Liver (tissue), 9 donors: ENCODE results near the gene ADAMTS2. TPM values are rescaled to one million over a fixed set of nuclear protein-coding genes. Genes with fewer than 3 reads are reported as not detected.

Experiments
- DNase-seq: peaks from one replicate; pipeline ENCODE4 v3.0.0-alpha.2; 2017; ENCODE audit warnings: low spot score
- H3K27ac ChIP-seq, 2 donors: one replicate each; pipeline ENCODE4 v1.7.0; 2013; ENCODE audit warnings: inconsistent platforms in 2 of 2, low read length in 2 of 2, control low read depth in 1 of 2, low read depth in 1 of 2, mild to moderate bottlenecking in 1 of 2
- H3K27me3 ChIP-seq, 4 donors: one replicate each; pipeline versions ENCODE4 v1.6.1 to v1.7.0; 2013; ENCODE audit warnings: low read length in 3 of 4, inconsistent platforms in 1 of 4, mild to moderate bottlenecking in 1 of 4, moderate library complexity in 1 of 4; ENCODE audit not compliant: control insufficient read depth in 4 of 4, insufficient read depth in 4 of 4
- H3K36me3 ChIP-seq, 4 donors: one replicate each; pipeline versions ENCODE4 v1.6.1 to v1.7.0; 2013; ENCODE audit warnings: low read length in 3 of 4, mild to moderate bottlenecking in 3 of 4, low read depth in 1 of 4, moderate library complexity in 1 of 4; ENCODE audit not compliant: control insufficient read depth in 4 of 4, insufficient read depth in 3 of 4
- H3K4me1 ChIP-seq, 4 donors: one replicate each; pipeline versions ENCODE4 v1.6.1 to v1.7.0; 2013; ENCODE audit warnings: low read length in 3 of 4, mild to moderate bottlenecking in 3 of 4, moderate library complexity in 1 of 4; ENCODE audit not compliant: control insufficient read depth in 4 of 4, insufficient read depth in 4 of 4
- H3K4me3 ChIP-seq, 3 donors: one replicate each; pipeline versions ENCODE4 v1.6.1 to v1.7.0; 2013; ENCODE audit warnings: low read length in 3 of 3, control low read depth in 1 of 3, low read depth in 1 of 3, mild to moderate bottlenecking in 1 of 3
- H3K9ac ChIP-seq, 2 donors: one replicate each; pipeline ENCODE4 v1.7.0; 2013; ENCODE audit warnings: low read length in 2 of 2, mild to moderate bottlenecking in 2 of 2, moderate library complexity in 2 of 2, control low read depth in 1 of 2, low read depth in 1 of 2
- H3K9me3 ChIP-seq, 4 donors: one replicate each; pipeline versions ENCODE4 v1.6.1 to v1.7.0; 2013; ENCODE audit warnings: low read length in 3 of 4; ENCODE audit not compliant: control insufficient read depth in 4 of 4
- ATF3 ChIP-seq: IDR thresholded peaks from 2 replicates; pipeline ENCODE4 v1.6.1; 2016; ENCODE audit warnings: antibody characterized with exemption
- CTCF ChIP-seq: fragments of 150-350 bp; IDR thresholded peaks from 2 replicates; pipeline ENCODE4 v1.5.1; 2017; ENCODE audit warnings: improper control_type of control experiment, low read depth, low read length; ENCODE audit not compliant: missing input control
- EGR1 ChIP-seq, 2 donors: IDR thresholded peaks; 2 replicates each; pipeline ENCODE4 v1.6.1; 2016 to 2018; ENCODE audit warnings: antibody characterized with exemption in 2 of 2, low read depth in 2 of 2
- FOXA1 ChIP-seq: IDR thresholded peaks from 2 replicates; pipeline ENCODE4 v1.6.1; 2016; ENCODE audit warnings: antibody characterized with exemption
- HNF4A ChIP-seq, 2 donors: conservative IDR thresholded peaks; 2 replicates each; pipeline ENCODE4 v1.6.1; 2016; ENCODE audit warnings: antibody characterized with exemption in 2 of 2, mild to moderate bottlenecking in 2 of 2
- HNF4G ChIP-seq: IDR thresholded peaks from 2 replicates; pipeline ENCODE4 v1.6.1; 2016; ENCODE audit warnings: antibody characterized with exemption
- NR2F2 ChIP-seq: IDR thresholded peaks from 2 replicates; pipeline ENCODE4 v1.6.1; 2016; ENCODE audit warnings: antibody characterized with exemption
- RXRA ChIP-seq, 2 donors: IDR thresholded peaks; 2 replicates each; pipeline ENCODE4 v1.6.1; 2017 to 2018; ENCODE audit warnings: antibody characterized with exemption in 2 of 2, mild to moderate bottlenecking in 1 of 2
- ZBTB33 ChIP-seq: IDR thresholded peaks from 2 replicates; pipeline ENCODE4 v1.6.1; 2016; ENCODE audit warnings: antibody characterized with exemption
- WGBS: extraction: QIAGEN DNeasy Blood & Tissue Kit; methylation state at CpG from one replicate; pipeline ENCODE4 v1.1.7; 2013; 5-methylcytosine and 5-hydroxymethylcytosine counted together
- polyA plus RNA-seq, 2 donors: library from polyadenylated mRNA; stranded (reverse) in 1 of 2; unstranded in 1 of 2; fragments of 200-250 nt in 1 of 2; fragments of >200 nt in 1 of 2; fragmentation: Nextera tagmentation in 1 of 2; extraction: Ambion mirVana in 1 of 2; gene quantifications; one replicate each; pipeline versions ENCODE4 v1.2.1 to v1.2.3, GENCODE V29; 2013 to 2015
- total RNA-seq, 2 donors: library from RNA; depleted of rRNA; stranded (reverse); fragments of >200 nt; gene quantifications; one replicate each; pipeline ENCODE4 v1.2.3, GENCODE V29; 2014
- donor health status: healthy.
- donor health status: healthy.
- donor health status: healthy.
- donor health status: healthy.
- donor health status: healthy.

Gene ADAMTS2
- total and polyA plus RNA-seq, 4 donors: 2.7 to 24.3 (median 12.0) TPM

- Histone ChIP-seq H3K36me3 (no peaks in the 10 kb centered on the region), H3K27ac (no peak overlapping the region), H3K9ac (no peak overlapping the region), H3K9me3 (peaks cover 1 to 18% (median 3%) of the 10 kb centered on the region in 4 donors), H3K27me3 (peaks cover 0 to 2% (median 0%) of the 10 kb centered on the region in 4 donors), H3K4me1 (peaks cover 0 to 5% (median under 1%) of the 10 kb centered on the region in 4 donors), H3K4me3 (no peak overlapping the region)
- TF ChIP-seq ATF3: no peak
- TF ChIP-seq ZBTB33: no peak
- no peak for TF ChIP-seq CTCF
- no peak for TF ChIP-seq HNF4A (conservative IDR thresholded peaks at IDR 0.05)
- no peak for TF ChIP-seq EGR1 (IDR thresholded peaks at IDR 0.05; ENCODE audit: low read depth in 2 of 2)
- no peak for TF ChIP-seq NR2F2
- WGBS: 77% methylated on average over 6 of the region's 6 CpGs
- no peak for DNase-seq
These were observed 102.6 kb downstream of the ADAMTS2 start for GRCh38 chr5:179242676-179243075.

- H3K27me3 ChIP-seq: peaks cover 0 to 2% (median 0%) of the 10 kb centered on the region in 4 donors
- H3K9me3 ChIP-seq: peaks cover 1 to 21% (median 4%) of the 10 kb centered on the region in 4 donors
- no peaks in the 10 kb centered on the region for H3K36me3 ChIP-seq
- H3K4me1 ChIP-seq: peaks cover 0 to 5% (median under 1%) of the 10 kb centered on the region in 4 donors
- DNase-seq: no peak
- no peak overlapping the region for H3K27ac ChIP-seq
- no peak overlapping the region for H3K4me3 ChIP-seq
- no peak overlapping the region for H3K9ac ChIP-seq
- TF ChIP-seq CTCF: no peak
- TF ChIP-seq NR2F2: no peak
- TF ChIP-seq RXRA (IDR thresholded peaks at IDR 0.05): no peak
- no peak for TF ChIP-seq FOXA1
- no peak for TF ChIP-seq HNF4G
- TF ChIP-seq ATF3: no peak
- WGBS: 84% methylated on average over 11 of the region's 11 CpGs
These were observed 103.4 kb downstream of the ADAMTS2 start for GRCh38 chr5:179241764-179242370.
